Measurements from ENCODE around the gene GGT5.
"Not testable (repeated sequence)": the region's sequence is repeated elsewhere in the genome, so short reads cannot be mapped to it uniquely, and the experiment has no call there.

- TF ChIP-seq CTCF (IDR thresholded peaks at IDR 0.05); E2F4 (CRISPR knock-in tag; IDR thresholded peaks at IDR 0.05; ENCODE audit: borderline replicate concordance, low read depth); ZNF263 (CRISPR knock-in tag; IDR thresholded peaks at IDR 0.05; ENCODE audit: low read depth); CREB1 (CRISPR knock-in tag; IDR thresholded peaks at IDR 0.05): not testable (repeated sequence)
Measured at GRCh38 chr22:24251286-24251685, 6.4 kb upstream of the GGT5 start.

All from WTC11 (cell line).